Right lobe of liver (tissue), 6 donors: ENCODE measurements around the gene DDX47. TPM values are rescaled to one million over a fixed set of nuclear protein-coding genes. Genes with fewer than 3 reads are reported as not detected.

ENCODE experiments used
- ATAC-seq, 4 donors: fragments of 200-7000 bp; cut with Tn5 transposase; one replicate each; pipeline ENCODE4 v1.9.1; 2020; ENCODE audit warnings: mild to moderate bottlenecking in 4 of 4, moderate library complexity in 4 of 4
- DNase-seq, 3 donors: peaks; one replicate each; pipeline ENCODE4 v3.0.0-alpha.2; 2020
- H3K27ac ChIP-seq, 3 donors: fragments of 200-600 bp; one replicate each; pipeline ENCODE4 v1.8.0; 2022
- H3K27me3 ChIP-seq, 2 donors: fragments of 200-600 bp; one replicate each; pipeline ENCODE4 v1.8.0; 2022
- H3K36me3 ChIP-seq, 4 donors: fragments of 200-600 bp; sonication (generic) in 1 of 4; one replicate each; pipeline versions ENCODE4 v1.5.1 to v1.8.0; 2017 to 2022; ENCODE audit warnings: control low read depth in 1 of 4
- H3K4me1 ChIP-seq, 4 donors: fragments of 200-600 bp; sonication (generic) in 1 of 4; one replicate each; pipeline versions ENCODE4 v1.5.1 to v1.8.0; 2017 to 2022; ENCODE audit warnings: control low read depth in 1 of 4
- H3K4me3 ChIP-seq, 3 donors: fragments of 200-600 bp; one replicate each; pipeline ENCODE4 v1.8.0; 2022
- H3K9me3 ChIP-seq, 4 donors: fragments of 200-600 bp; sonication (generic) in 1 of 4; one replicate each; pipeline versions ENCODE4 v1.5.1 to v1.8.0; 2017 to 2022; ENCODE audit warnings: control low read depth in 1 of 4
- CTCF ChIP-seq, 4 donors: fragments of 200-600 bp in 3 of 4; fragments of 450-650 bp in 1 of 4; IDR thresholded peaks; one replicate each; pipeline versions ENCODE4 v1.5.1 to v1.8.0; 2016 to 2022; ENCODE audit warnings: antibody characterized with exemption in 4 of 4, mild to moderate bottlenecking in 2 of 4
- POLR2A ChIP-seq: fragments of 450-650 bp; IDR thresholded peaks from one replicate; pipeline ENCODE4 v1.6.1; 2017; ENCODE audit warnings: antibody characterized with exemption, mild to moderate bottlenecking
- WGBS: methylation state at CpG from one replicate; pipeline ENCODE4 v1.1.6; 2018; ENCODE audit warnings: low coverage, low lambda C conversion rate; ENCODE audit not compliant: insufficient coverage; ENCODE audit errors: missing lambda C conversion rate; 5-methylcytosine and 5-hydroxymethylcytosine counted together
- intact Hi-C, 2 donors: fragments of 100-400 bp; cut with DNase I; formaldehyde crosslinking; loops; one replicate each; pipeline versions ENCODE4 v1.11.2 to v1.14.1; 2022
- total RNA-seq, 6 experiments: library from RNA; depleted of rRNA in 2 of 6; stranded (reverse); fragments of >200 nt in 2 of 6; fragmentation: NEBNext Ultra II Directional in 3 of 6; extraction: Animal tissue kit (Norgen Biotek cat#: 25700) in 3 of 6; gene quantifications; one replicate each; pipeline versions ENCODE4 v1.1.0 to v1.2.4, GENCODE V29; 2016 to 2023
- donor health status: DM: no; HTN: yes; CAD: no.
- donor health status: DM: no; HTN: no; CAD: no.
- donor health status: DM: no; HTN: no; CAD: no.
- donor health status: DM: no; HTN: yes; CAD: no.
- donor health status: DM: no; HTN: yes; CAD: no.

The DDX47 gene
- total RNA-seq, 6 experiments from 2014 or later = 23.8 to 30.2 (median 25.3) TPM

- H3K4me1 ChIP-seq = no peaks in the 10 kb centered on the region
- no peaks in the 10 kb centered on the region for H3K27me3 ChIP-seq
- H3K27ac ChIP-seq = no peak overlapping the region
- DNase-seq (no peak), ATAC-seq (no peak)
- H3K9me3 ChIP-seq = no peaks in the 10 kb centered on the region
- intact Hi-C loops = no loop called here
- H3K4me3 ChIP-seq = no peak overlapping the region
- TF ChIP-seq POLR2A = no peak
- TF ChIP-seq CTCF (IDR thresholded peaks at IDR 0.05) = no peak
- 100% methylated on average over 4 of the region's 5 CpGs for WGBS
- peaks cover 0 to 82% (median 51%) of the 10 kb centered on the region in 4 donors for H3K36me3 ChIP-seq
Measured at GRCh38 chr12:12823811-12824210, 10.7 kb downstream of the DDX47 start.

GRCh38 chr12:12835378-12836146 is 22.4 kb downstream of the DDX47 start:
- TF ChIP-seq POLR2A (no peak), CTCF (IDR thresholded peaks at IDR 0.05) (no peak)
- peaks cover 0 to 19% (median 0%) of the 10 kb centered on the region in 4 donors for H3K36me3 ChIP-seq
- no peak overlapping the region for H3K4me3 ChIP-seq
- WGBS = 93% methylated on average over 3 of the region's 7 CpGs
- no peaks in the 10 kb centered on the region for H3K4me1 ChIP-seq
- no peaks in the 10 kb centered on the region for H3K9me3 ChIP-seq
- H3K27me3 ChIP-seq = no peaks in the 10 kb centered on the region
- ATAC-seq (no peak), DNase-seq (no peak)
- H3K27ac ChIP-seq = no peak overlapping the region
- intact Hi-C loops = no loop called here

GRCh38 chr12:12836571-12836970 is 23.4 kb downstream of the DDX47 start:
- intact Hi-C loops = no loop called here
- H3K27me3 ChIP-seq = no peaks in the 10 kb centered on the region
- no peaks in the 10 kb centered on the region for H3K4me1 ChIP-seq
- H3K27ac ChIP-seq = no peak overlapping the region
- peaks cover 0 to 12% (median 0%) of the 10 kb centered on the region in 4 donors for H3K36me3 ChIP-seq
- no peak for TF ChIP-seq CTCF (IDR thresholded peaks at IDR 0.05)
- TF ChIP-seq POLR2A = no peak
- H3K9me3 ChIP-seq = no peaks in the 10 kb centered on the region
- 79% methylated on average over 6 of the region's 6 CpGs for whole genome bisulfite sequencing
- H3K4me3 ChIP-seq = no peak overlapping the region
- no peak for ATAC-seq
- no peak for DNase-seq

GRCh38 chr12:12837025-12837812 is 24.1 kb downstream of the DDX47 start:
- intact Hi-C loops = no loop called here
- Histone ChIP-seq H3K27ac (no peak overlapping the region), H3K4me1 (no peaks in the 10 kb centered on the region), H3K4me3 (no peak overlapping the region), H3K9me3 (no peaks in the 10 kb centered on the region), H3K27me3 (no peaks in the 10 kb centered on the region), H3K36me3 (peaks cover 0 to 9% (median 0%) of the 10 kb centered on the region in 4 donors)
- 51% methylated on average over 6 of the region's 15 CpGs for WGBS
- no peak for DNase-seq
- TF ChIP-seq POLR2A (no peak), CTCF (IDR thresholded peaks at IDR 0.05) (peak; percentile 39 to 45 (median 42))
- peak; percentile 52 to 72 (median 62) for ATAC-seq
